GM23338 (cell line): ENCODE measurements around the gene TSPAN12. TPM values are rescaled to one million over a fixed set of nuclear protein-coding genes. Genes with fewer than 3 reads are reported as not detected.

Experiments
- ATAC-seq: fragments of 200-7000 bp; cut with Tn5 transposase; 3 replicates; pipeline ENCODE4 v1.9.1; 2020
- DNase-seq: peaks from one replicate; pipeline ENCODE4 v3.0.0-alpha.2; 2015; ENCODE audit warnings: low spot score
- H2AFZ ChIP-seq: fragments of 200-600 bp; sonication (generic); 2 replicates; pipeline ENCODE4 v1.8.0; 2016; ENCODE audit warnings: antibody characterized with exemption, mild to moderate bottlenecking, moderate library complexity
- H3F3A ChIP-seq: fragments of 200-600 bp; sonication (generic); replicated peaks from 2 replicates; pipeline ENCODE4 v1.8.0; 2017; ENCODE audit warnings: antibody characterized with exemption, mixed run types, low read depth
- H3K27ac ChIP-seq: fragments of 200-600 bp; sonication (generic); 2 replicates; pipeline ENCODE4 v1.6.1; 2016; ENCODE audit warnings: low read depth
- H3K27me3 ChIP-seq: fragments of 200-600 bp; sonication (generic); 2 replicates; pipeline ENCODE4 v1.8.0; 2016; ENCODE audit warnings: mild to moderate bottlenecking, mixed run types, moderate library complexity; ENCODE audit not compliant: insufficient read depth
- H3K36me3 ChIP-seq: fragments of 200-600 bp; sonication (generic); 2 replicates; pipeline ENCODE4 v1.8.0; 2016; ENCODE audit warnings: mild to moderate bottlenecking; ENCODE audit not compliant: insufficient read depth
- H3K4me1 ChIP-seq: fragments of 200-600 bp; sonication (generic); 2 replicates; pipeline ENCODE4 v1.8.0; 2016; ENCODE audit warnings: mild to moderate bottlenecking, moderate library complexity; ENCODE audit not compliant: insufficient read depth
- H3K4me2 ChIP-seq: fragments of 200-600 bp; sonication (generic); 2 replicates; pipeline ENCODE4 v1.7.1; 2017; ENCODE audit warnings: mixed run types
- H3K4me3 ChIP-seq: fragments of 200-600 bp; sonication (generic); 2 replicates; pipeline ENCODE4 v1.6.1; 2016; ENCODE audit warnings: mixed run types
- H3K79me2 ChIP-seq: fragments of 200-600 bp; sonication (generic); replicated peaks from 2 replicates; pipeline ENCODE4 v1.8.0; 2017; ENCODE audit warnings: mild to moderate bottlenecking; ENCODE audit not compliant: insufficient read depth
- H3K9me2 ChIP-seq: fragments of 200-600 bp; sonication (generic); 2 replicates; pipeline ENCODE4 v1.8.0; 2017; ENCODE audit not compliant: insufficient read depth
- H4K20me1 ChIP-seq: fragments of 200-600 bp; sonication (generic); replicated peaks from 2 replicates; pipeline ENCODE4 v1.8.0; 2017; ENCODE audit warnings: mild to moderate bottlenecking; ENCODE audit not compliant: insufficient read depth
- H3K27ac Mint-ChIP-seq: 2 replicates; pipeline ENCODE4 v1.8.0; 2020; ENCODE audit warnings: inconsistent platforms, mild to moderate bottlenecking, moderate library complexity, mixed read lengths
- H3K27me3 Mint-ChIP-seq: 3 replicates; pipeline ENCODE4 v1.8.0; 2022; ENCODE audit warnings: low read depth, mild to moderate bottlenecking, moderate library complexity, mixed read lengths, inconsistent platforms; ENCODE audit not compliant: insufficient read depth, poor library complexity
- H3K36me3 Mint-ChIP-seq: 3 replicates; pipeline ENCODE4 v1.8.0; 2021; ENCODE audit warnings: low read depth, mild to moderate bottlenecking, inconsistent platforms, moderate library complexity, mixed read lengths
- H3K4me1 Mint-ChIP-seq: 3 replicates; pipeline ENCODE4 v1.8.0; 2020; ENCODE audit warnings: mild to moderate bottlenecking, inconsistent platforms, mixed read lengths
- H3K4me3 Mint-ChIP-seq: 3 replicates; pipeline ENCODE4 v1.8.0; 2021; ENCODE audit warnings: moderate library complexity, mild to moderate bottlenecking, inconsistent platforms, mixed read lengths
- H3K9me3 Mint-ChIP-seq: 3 replicates; pipeline ENCODE4 v1.8.0; 2020; ENCODE audit warnings: moderate library complexity, mild to moderate bottlenecking, inconsistent platforms, mixed read lengths
- CREB1 ChIP-seq: fragments of 250-450 bp; sonication (Bioruptor Pico); IDR thresholded peaks from 2 replicates; pipeline ENCODE4 v1.5.0; 2020; ENCODE audit warnings: low read depth, mild to moderate bottlenecking, moderate library complexity
- CTCF ChIP-seq, 2 experiments: fragments of 200-600 bp in 1 of 2; sonication (generic) in 1 of 2; conservative IDR thresholded peaks; 2 replicates each; pipeline versions ENCODE4 v1.5.1 to v1.6.1; 2016 to 2017; ENCODE audit warnings: antibody characterized with exemption in 2 of 2, low read depth in 2 of 2, mild to moderate bottlenecking in 2 of 2, moderate library complexity in 1 of 2
- ETS1 ChIP-seq: IDR thresholded peaks from 2 replicates; pipeline ENCODE4 v1.6.1; 2016; ENCODE audit warnings: antibody characterized with exemption
- EZH2 ChIP-seq: fragments of 200-600 bp; sonication (generic); IDR thresholded peaks from one replicate; pipeline ENCODE4 v1.8.0; 2017; ENCODE audit warnings: antibody characterized with exemption, mild to moderate bottlenecking, low read depth; ENCODE audit not compliant: unreplicated experiment
- EZH2phosphoT487 ChIP-seq: fragments of 200-600 bp; sonication (generic); IDR thresholded peaks from one replicate; pipeline ENCODE4 v1.8.1; 2018; ENCODE audit warnings: antibody characterized with exemption; ENCODE audit not compliant: unreplicated experiment
- JUNB ChIP-seq: IDR thresholded peaks from one replicate; pipeline ENCODE4 v1.6.1; 2016; ENCODE audit warnings: antibody characterized with exemption; ENCODE audit not compliant: unreplicated experiment
- NANOG ChIP-seq: IDR thresholded peaks from 2 replicates; pipeline ENCODE4 v1.6.1; 2016; ENCODE audit warnings: antibody characterized with exemption, borderline replicate concordance
- POLR2AphosphoS5 ChIP-seq: IDR thresholded peaks from 2 replicates; pipeline ENCODE4 v1.6.1; 2016; ENCODE audit warnings: antibody characterized with exemption, low read depth
- REST ChIP-seq: IDR thresholded peaks from one replicate; pipeline ENCODE4 v1.6.1; 2018; ENCODE audit warnings: antibody characterized with exemption; ENCODE audit not compliant: unreplicated experiment
- STAT1 ChIP-seq: IDR thresholded peaks from one replicate; pipeline ENCODE4 v1.6.1; 2016; ENCODE audit warnings: antibody characterized with exemption; ENCODE audit not compliant: unreplicated experiment
- ZNF114 ChIP-seq: fragments of 250-450 bp; sonication (Bioruptor Pico); IDR thresholded peaks from 2 replicates; pipeline ENCODE4 v1.5.0; 2020; ENCODE audit warnings: mild to moderate bottlenecking, moderate library complexity
- ZNF331 ChIP-seq: fragments of 250-450 bp; sonication (Bioruptor Pico); IDR thresholded peaks from 2 replicates; pipeline ENCODE4 v1.5.0; 2020; ENCODE audit warnings: low read depth, mild to moderate bottlenecking, moderate library complexity
- ZNF462 ChIP-seq: fragments of 250-450 bp; sonication (Bioruptor Pico); IDR thresholded peaks from 2 replicates; pipeline ENCODE4 v1.5.0; 2020; ENCODE audit warnings: mild to moderate bottlenecking, moderate library complexity
- polyA plus RNA-seq: library from polyadenylated mRNA; unstranded; fragments of >200 nt; fragmentation: Nextera tagmentation; extraction: Ambion mirVana; gene quantifications from 2 replicates; pipeline ENCODE4 v1.2.1, GENCODE V29; 2016
- total RNA-seq: library from RNA; depleted of rRNA; stranded (reverse); fragments of >200 nt; shearing (Covaris generic); gene quantifications from 2 replicates; pipeline ENCODE4 v1.2.3, GENCODE V29; 2014

Gene TSPAN12
- total and polyA plus RNA-seq, 2 experiments from 2014 or later: 9.7 to 11.7 TPM

- H3K4me2 ChIP-seq: no peak overlapping the region
- H3K4me3 Mint-ChIP-seq: no peak overlapping the region
These were observed 63.7 kb downstream of the TSPAN12 start for GRCh38 chr7:120794106-120794729.

More at GRCh38 chr7:120794106-120794729, 63.7 kb downstream of the TSPAN12 start:
- H3K27ac Mint-ChIP-seq: no peak overlapping the region
- Histone ChIP-seq H3K4me3 (no peak overlapping the region), H3K27me3 (no peaks in the 10 kb centered on the region), H3K4me1 (peaks cover 9% of the 10 kb centered on the region), H3K9me2 (no peaks in the 10 kb centered on the region), H3K79me2 (no peaks in the 10 kb centered on the region), H3F3A (no peaks in the 10 kb centered on the region), H2AFZ (no peak overlapping the region), H3K36me3 (no peaks in the 10 kb centered on the region), H3K27ac (no peak overlapping the region), H4K20me1 (no peaks in the 10 kb centered on the region)
- H3K36me3 Mint-ChIP-seq: peaks cover 11% of the 10 kb centered on the region
- TF ChIP-seq STAT1 (no peak), JUNB (no peak), EZH2phosphoT487 (no peak), ETS1 (no peak), ZNF114 (CRISPR knock-in tag) (no peak), POLR2AphosphoS5 (no peak), NANOG (no peak), REST (no peak), CREB1 (no peak), ZNF331 (CRISPR knock-in tag) (no peak), ZNF462 (no peak), EZH2 (no peak), CTCF (conservative IDR thresholded peaks at IDR 0.05; ENCODE audit: low read depth in 2 of 2) (no peak)
- ATAC-seq (no peak), DNase-seq (no peak)
- H3K4me1 Mint-ChIP-seq: peaks cover 29% of the 10 kb centered on the region
- H3K27me3 Mint-ChIP-seq: peaks cover 2% of the 10 kb centered on the region
- H3K9me3 Mint-ChIP-seq: peaks cover 7% of the 10 kb centered on the region; the same call in 2 of the 3 replicates
